GM21528 (cell line): ENCODE results near the gene TLN1.

Experiments
- ATAC-seq: cut with Tn5 transposase; IDR thresholded peaks from one replicate; pipeline ENCODE4 v1.9.1; 2021; ENCODE audit warnings: mild to moderate bottlenecking, moderate library complexity; ENCODE audit not compliant: unreplicated experiment, low FRiP score

TLN1 gene

DNA sequence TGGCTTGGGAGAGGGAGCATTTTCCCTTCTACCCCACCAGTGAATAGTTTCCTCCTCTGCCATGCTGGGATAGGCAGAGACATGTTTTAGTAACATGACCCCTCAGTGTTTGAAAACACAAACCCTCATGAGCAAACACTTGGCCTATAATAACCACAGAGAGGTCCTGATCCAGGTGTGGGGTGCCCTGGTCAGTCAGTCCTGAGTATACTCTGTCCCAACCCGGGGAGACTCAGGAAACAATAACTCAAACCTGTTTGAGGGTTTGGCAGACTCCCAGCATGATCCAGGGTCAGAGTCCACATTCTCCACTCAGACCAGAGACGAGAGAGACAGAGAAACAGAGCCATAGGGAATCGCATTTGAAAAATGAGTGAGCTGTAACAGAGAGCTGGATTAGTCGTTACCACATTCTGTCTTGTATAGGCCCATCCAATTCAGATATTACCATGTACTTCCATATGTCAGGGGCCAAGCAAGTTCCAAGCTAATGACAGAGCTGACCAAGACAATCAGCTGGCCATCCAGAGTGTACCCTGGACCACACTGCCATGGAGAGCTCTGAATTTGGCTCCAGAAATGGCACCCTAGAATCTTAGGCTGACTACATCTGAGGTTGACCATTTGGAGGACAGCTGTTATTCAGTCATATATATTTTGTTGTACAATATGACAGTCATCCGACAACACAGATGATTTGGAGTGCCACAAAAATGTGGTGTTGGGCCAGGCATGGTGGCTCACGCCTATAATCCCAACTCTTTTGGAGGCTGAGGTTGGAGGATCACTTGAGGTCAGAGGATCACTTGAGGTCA is 62.5 kb downstream of the TLN1 start:
- ATAC-seq: no peak

DNA sequence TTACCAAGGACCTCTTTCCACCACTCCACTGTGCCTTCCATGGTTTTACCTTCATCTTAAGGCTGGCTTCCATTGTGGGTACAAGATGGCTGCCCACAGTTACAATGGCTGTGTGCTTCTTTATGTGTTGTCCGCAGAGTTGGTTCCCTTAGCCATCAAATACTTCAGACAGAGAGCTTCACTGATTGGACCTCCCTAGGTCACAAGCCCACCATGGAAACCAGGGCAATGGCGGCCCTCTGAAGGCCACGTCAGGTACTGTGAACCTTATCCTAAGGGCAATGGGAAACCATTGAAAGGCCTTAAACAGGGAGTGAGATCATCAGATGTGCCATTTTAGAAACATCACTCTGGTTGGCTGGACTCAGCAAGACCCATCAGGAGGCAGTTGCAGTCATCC is 64.1 kb downstream of the TLN1 start:
- ATAC-seq: no peak

DNA sequence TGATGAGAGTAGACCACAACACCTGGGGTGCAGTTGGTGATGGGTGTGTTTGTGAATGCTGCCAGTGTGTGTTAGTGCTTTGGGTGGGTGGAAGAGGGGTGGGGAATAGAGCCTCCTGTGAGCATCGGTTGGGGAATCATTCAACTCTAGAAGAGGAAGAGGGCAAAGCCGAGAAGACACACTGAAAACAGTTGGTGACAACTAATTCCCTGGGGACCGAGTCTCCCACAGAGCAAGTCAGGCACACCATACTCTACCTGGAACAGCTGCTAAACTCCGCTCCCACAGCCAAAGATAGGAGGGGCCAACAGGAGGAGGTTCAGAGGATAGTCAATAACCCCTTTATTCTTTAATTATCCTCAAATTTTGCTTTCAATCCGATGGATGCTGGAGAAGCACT is 65.4 kb downstream of the TLN1 start:
- no peak for ATAC-seq

DNA sequence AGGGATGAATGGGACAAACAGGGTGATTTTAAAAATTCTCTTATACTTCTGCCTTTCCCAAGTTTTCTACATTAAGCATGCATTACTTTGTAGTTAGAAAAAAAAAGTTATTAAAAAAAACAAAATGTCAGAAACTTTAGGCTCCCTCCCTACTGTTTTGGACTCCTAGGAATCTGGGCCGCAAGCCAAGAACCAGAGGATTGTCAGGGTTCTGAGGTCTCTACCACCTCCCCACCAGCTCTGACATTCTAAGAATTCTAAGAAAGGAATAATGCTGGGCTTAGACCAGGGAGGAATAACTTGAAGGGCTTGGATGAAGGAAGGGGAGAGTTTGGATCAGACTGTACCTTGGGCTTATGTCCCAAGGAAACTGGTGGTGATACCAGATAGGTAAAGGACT is 66.0 kb downstream of the TLN1 start:
- ATAC-seq: no peak

DNA sequence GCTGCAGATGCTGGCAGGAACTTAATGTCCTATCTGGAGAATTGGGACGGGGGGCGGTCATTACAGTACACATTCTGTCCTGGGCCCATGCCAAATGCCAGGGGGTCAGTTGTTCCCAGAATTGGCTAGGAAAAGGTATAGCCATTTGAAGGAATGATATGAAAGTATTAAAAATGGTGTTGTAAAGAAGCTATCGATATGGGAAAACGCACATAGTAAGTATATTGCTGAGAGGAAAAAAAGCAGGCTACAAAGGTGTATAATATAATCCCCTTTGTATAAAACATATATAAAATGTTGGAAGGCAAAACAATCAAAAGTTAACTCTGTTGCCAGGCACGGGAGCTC is 66.5 kb downstream of the TLN1 start:
- no peak for ATAC-seq

DNA sequence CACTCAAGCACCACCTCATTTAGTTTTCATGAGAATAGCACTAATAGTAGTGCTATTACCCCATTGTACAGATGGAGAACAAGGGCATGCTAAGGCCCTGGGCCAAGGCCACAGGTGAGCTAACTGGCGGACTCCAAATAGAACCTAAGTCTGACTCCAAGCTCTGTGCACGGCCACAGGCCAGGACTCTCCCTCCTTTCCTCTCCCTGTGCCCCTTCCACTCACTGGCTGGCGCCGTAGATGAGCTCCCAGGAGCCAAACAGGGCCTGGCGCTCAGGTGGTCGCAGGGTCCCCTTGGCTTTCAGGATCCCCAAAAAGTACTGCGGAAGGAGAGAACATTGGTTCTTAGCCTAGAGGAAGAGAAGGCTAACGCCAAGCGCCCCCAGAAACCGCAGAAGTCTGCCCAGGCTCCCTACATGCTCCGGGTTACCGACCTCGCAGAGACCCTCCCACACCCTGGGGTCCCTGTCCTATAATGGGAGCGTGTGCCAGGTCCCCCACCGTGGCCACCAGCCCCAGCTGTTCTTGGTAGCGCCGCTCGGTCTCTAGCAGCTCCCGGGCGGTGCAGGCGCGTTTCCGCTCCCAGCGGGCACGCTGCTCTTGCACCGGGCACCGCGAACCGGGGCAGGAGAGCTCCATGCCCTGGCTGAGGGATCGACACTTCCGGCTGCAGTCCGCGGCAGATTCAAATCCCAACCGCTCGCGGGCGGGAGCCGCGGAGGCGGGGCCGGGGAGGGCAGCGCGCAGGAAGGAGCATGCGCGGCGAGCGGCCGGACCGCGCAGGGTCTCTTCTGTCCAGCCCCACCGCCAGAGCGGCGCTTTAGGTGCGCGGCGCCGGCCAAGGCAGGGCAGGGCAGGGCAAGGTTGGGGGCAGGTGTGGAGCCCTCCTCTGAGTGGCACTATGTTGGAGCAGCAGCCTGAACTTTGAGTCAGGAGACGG is 67.2 kb downstream of the TLN1 start, which contains the start of gene ARHGEF39:
Gene ARHGEF39, minus strand, starts transcription at position 665 of the 940 bp plus-strand sequence. Its CDS starts 26 bp downstream, at position 639.
- peak; percentile 55 for ATAC-seq

DNA sequence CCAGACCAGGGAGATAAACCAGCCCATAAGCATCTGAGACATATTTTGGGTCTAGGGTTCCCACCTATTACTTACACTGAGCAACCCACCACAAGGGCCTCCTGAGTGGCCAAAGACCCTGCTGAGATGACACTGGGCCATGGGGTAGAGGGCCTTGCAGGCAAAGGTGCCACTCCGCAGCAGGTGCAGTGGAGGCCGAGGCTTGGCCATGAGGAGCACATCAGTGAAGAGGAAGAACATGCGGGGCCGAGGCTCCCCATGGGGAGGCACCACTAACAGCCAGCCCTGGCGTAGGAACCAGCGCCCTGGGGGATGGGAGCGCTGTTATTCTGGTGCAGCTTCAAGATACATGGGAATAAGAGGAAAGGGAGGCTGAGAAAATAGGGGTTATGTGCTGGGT is 69.6 kb downstream of the TLN1 start:
- no peak for ATAC-seq

DNA sequence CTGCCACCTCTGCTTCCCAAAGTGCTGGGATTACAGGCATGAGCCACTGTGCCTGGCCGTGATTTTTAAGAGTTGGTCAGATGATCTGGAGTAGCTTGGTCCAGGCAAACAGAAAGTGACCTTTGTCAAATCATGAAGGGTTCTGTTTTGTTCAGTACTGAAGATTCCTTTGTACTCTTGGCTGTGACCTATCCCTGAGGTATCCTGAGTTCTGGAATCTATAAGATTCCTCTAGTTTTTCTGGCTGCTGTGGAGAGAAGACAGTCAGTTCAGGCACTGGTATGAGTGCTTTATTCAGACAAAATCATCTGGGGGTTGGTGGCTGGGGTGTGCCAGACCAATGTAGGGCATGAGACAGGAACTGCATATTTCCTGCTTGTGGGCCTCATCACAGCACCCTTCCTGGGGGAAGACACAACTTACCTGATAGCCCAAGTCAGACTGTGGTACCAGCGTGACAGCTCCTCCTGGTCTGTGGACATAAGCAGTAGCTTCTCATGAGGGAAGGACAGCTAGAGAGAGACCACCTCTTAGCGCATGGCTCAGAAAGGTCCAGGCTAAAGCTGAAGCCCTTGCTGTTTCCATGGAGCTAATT is 70.1 kb downstream of the TLN1 start:
- no peak for ATAC-seq

DNA sequence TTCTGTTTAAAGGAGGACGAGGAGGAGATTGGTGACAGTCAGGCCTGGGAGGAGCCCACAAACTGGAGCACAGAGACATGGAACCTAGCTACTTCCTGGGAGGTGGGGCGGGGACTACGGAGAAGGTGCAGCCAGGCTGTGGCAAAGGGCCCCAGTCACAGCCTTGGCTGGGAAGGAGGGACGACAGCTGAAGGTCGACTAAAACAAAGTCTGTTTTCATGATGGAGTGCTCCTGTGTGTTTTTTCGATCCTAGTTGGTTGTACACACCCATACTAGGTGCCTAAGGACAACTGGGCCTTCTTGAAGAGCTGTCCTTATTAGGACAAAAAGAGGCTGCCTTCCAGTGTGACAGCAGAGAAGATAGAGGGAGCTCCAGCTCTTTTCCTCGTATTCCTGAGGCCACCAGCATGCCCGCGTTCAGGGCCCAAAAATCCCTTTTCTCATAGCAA is 71.0 kb downstream of the TLN1 start:
- ATAC-seq: no peak

DNA sequence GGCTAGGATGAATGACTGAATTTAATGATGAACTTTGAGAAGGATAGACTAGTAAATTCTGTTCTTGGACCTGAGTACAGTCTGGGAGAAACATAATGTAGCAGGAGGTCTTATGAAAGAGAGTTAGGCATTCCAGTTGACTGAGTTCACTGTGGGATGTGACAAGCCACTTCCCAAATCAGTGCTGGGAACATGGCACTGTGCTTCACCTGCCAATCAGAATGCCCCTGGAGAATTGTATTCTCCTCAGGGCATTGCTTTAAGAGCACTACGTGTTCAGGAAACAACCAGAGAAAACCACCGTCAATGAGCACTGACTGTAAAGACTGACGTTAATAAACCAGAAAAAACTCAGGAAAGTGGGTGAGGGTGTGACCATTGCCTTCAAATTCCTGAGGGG is 72.7 kb downstream of the TLN1 start:
- no peak for ATAC-seq

DNA sequence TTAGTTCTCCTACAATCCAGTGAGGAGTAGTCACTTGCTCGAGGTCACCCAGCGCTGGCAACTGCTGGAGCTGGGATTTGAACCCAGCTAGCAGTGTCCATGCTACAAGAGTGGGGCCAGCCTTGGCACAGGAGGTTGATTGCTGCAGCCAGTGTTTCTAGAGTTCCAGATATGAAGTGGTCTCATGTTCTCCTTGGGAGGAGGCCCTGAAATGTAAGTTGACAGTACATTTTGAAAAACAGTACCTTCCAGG is 73.1 kb downstream of the TLN1 start:
- ATAC-seq: peak; percentile 0

DNA sequence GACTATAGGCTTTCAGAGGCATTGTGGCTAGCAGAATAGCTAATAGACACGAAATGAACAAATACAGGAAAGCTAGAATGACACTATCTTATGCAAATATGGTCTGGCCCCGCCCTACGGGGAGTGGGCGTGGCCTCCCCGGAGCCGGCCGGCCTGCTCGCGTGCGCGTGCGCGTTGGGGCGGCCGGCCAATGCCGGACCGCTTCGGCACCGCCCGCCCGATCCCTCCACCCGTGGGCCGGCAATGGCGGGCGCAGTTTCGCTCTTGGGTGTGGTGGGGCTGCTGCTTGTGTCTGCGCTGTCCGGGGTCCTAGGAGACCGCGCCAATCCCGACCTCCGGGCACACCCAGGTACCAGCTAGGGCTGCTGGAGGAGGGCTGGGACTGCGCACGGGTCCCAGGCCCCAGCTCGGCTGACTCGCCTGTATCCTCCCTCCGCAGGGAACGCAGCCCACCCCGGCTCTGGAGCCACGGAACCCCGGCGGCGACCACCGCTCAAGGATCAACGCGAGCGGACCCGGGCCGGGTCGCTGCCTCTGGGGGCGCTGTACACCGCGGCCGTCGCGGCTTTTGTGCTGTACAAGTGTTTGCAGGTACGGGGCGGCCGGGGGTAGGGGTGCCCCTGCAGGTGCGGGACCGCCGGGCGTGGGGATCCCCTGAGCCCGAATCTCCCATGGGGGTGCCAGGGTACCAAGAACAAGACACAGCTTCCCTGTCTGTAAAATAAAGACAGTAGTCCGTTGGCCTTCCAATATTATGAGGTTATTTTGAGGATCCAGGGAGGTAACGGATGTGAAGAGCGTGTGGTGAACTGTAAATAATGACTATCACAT is 73.6 kb downstream of the TLN1 start, which contains the start of gene CCDC107:
Gene CCDC107, plus strand, starts transcription at position 156 of the 831 bp plus-strand sequence. Its CDS starts 88 bp downstream, at position 244.
- peak; percentile 54 for ATAC-seq

DNA sequence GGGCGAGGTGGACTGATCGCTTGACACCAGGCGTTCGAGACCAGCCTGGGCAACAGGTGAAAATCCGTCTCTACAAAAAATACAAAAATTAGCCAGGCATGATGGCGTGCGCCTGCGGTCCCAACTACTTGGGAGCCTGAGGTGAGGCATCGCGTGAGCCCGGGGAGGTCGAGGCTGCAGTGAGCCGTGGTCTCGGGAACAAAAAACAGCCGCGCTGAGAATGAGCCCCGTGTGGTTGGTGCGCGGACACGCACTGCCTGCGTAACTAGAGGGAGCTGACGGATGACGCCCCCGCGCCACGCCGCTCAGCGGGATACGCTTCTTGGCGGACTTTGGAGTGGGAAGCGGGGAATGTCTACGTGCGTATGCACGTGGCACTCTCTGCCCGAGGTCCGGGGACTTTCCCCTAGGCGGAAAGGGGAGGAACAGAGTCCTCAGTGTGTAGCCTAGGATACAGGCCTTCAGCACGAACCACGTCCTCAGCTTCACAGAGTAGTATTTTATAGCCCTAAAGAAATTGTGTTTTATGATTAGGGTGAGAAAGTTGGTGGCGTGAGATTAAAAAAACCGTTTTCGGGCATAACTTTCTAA is 74.4 kb downstream of the TLN1 start, which contains the start of gene RMRP:
Gene RMRP, minus strand, starts transcription at position 474 of the 591 bp plus-strand sequence.
- ATAC-seq: peak; percentile 86

DNA sequence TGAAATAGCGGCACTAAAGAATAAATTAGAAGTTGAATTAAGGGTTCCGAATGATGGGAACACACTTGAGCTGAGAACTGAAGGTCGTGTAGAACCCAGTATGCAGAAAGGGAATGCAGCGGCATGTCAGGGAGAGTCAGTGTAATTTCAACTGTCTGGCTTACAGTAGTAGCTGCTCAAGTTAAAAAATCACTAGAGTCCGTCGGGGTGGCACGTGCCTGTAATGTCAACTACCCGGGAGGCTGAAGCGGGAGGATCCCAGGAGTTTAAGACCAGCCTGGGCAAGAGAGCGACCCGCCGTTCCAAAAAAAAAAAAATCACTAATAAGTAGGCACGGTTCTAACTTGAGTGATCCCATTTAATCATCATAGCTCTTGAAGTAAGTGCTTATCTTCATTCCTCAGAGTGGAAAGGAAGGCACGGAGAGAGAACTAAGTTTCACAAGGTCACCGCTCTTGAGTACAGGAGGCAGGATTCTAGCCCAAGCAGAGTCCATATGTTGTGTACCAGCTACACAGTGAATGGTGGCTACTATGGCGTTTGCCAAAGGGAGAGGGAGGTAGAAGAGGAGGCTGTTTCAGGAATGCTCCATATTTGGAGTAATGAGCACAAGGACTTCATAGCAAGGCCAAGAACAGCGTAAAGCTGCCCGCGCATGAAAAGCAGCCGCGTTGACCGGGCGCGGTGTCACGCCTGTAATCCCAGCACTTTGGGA is 75.0 kb downstream of the TLN1 start:
- no peak for ATAC-seq

DNA sequence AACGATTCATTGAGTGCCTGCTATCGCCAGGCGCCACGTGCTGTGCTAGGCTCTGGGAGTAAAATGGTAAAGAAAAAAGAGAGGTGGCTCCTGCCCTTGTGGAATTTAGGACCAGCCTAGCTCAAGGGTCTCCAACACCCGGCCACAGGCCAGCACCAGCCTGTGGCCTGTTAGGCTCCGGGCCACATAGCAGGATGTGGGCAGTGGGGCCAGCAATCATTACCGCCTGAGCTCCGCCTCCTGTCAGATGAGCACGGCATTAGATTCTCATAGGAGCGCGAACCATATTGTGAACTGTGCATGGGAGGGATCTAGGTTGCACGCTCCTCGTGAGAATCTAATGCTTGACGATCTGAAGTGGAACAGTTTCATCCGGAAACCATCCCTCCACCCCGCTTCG is 75.6 kb downstream of the TLN1 start:
- no peak for ATAC-seq

DNA sequence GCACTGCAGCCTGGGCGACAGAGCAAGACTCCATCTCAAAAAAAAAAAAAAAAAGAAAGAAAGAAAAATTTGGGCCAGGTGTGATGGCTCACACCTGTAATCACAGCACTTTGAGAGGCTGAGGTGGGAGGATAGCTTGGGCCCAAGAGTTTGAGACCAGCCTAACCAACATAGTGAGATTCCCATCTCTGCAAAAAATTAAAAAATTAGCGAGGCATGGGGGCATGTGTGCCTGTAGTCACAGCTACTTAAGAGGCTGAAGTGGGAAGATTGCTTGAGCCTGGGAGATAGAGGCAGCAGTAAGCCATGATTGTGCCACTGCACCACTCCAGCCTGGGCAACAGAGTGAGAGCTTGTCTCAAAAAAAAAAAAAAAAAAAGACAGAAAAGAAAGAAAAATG is 78.4 kb downstream of the TLN1 start:
- ATAC-seq: no peak

DNA sequence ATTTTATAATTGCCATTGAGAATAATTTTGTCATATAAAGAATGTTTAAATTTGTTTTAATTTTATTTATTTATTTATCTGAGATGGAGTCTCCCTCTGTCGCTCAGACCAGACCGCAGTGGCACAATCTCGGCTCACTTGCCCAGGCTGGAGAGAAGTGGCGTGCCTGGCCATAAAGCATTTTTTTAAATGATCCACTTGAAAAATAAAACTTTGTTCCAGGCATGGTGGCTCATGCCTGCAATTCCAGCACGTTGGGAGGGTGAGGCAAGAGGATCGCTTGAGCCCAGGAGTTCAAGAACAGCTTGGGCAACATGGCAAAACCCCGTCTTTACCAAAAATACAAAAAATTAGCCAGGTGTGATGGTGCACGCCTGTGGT is 79.2 kb downstream of the TLN1 start:
- no peak for ATAC-seq

DNA sequence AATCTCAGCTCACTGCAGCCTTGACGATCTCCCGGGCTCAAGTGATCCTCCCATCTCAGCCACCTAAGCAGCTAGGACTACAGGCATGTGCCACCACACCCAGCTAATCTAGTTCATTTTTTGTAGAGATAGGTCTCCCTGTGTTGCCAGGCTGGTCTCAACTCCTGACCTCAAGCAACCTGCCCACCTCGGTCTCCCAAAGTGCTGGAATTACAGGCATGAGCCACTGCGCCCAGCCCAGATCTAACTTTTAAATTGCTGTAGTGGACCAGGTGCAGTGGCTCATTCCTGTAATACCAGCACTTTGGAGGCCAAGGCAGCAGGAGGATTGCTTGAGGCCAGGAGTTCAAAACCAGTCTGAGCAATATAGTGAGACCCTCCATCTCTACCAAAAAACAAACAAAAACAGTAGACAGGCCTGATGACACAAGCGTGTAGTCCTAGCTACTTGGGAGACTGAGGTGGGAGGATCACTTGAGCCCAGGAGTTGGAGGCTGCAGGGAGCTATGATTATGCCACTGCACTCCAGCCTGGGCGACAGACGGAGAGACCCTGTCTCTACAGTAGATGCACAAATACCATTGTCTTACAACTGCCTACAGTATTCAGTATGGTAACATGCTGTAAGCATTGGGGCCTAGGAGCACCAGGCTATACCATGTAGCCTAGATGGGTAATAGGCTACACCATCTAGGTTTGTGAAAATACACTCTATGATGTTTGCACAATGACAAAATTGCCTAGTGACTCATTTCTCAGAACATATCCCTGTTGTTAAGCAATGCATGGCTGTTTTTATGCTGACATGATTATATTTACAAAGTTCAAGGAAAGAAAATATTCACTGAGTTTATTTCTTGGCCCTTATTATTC is 79.8 kb downstream of the TLN1 start:
- ATAC-seq: no peak
